Measurements from ENCODE around the gene DPF3.

The DPF3 gene

GRCh38 chr14:72589652-72590051 is 304.2 kb downstream of the DPF3 start:
- DNase-seq, result no peak

DNA sequence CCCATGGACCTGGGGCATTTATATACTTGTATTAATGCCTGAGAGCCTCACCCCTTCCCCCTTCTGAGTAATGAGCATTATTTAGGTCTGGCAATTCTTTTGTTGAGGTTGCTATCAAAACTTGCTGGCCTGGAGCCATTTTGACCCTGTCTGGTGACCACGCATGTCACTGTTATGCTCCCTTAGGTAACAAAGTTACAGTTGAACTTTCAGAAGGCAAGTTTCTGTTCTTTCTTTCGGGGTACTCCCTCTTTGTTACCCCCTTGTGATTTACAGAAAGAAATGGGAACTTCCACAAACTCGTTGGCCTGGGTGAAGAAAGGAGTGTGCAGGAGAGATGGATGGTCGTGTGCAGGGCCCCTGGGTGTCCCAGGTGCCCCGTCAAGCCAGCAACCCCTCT is 305.4 kb downstream of the DPF3 start:
- no peak for DNase-seq

- DNase-seq, result no peak
These were observed 310.3 kb downstream of the DPF3 start for GRCh38 chr14:72583316-72584272.

GRCh38 chr14:72582582-72582981 is 311.3 kb downstream of the DPF3 start:
- no peak for DNase-seq

DNA sequence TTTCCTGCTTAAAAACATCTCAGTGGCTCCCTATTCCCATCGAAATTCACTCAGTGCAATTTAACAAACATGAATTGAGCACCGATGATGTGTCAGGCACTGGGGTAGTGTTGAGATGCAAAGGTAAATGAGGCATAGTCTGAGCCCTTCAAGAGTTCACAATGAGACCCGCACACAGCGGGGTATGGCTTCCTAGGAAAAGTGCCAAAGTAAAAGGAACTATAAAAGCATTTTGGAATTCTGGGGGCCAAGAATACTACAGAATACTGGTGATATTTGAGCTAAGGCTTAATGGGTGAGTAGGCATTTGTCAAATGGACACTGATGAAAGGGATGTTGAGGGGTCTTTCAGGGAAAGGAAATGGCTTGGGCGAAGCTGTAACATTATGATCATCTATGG is 315.4 kb downstream of the DPF3 start:
- no peak for DNase-seq

DNA sequence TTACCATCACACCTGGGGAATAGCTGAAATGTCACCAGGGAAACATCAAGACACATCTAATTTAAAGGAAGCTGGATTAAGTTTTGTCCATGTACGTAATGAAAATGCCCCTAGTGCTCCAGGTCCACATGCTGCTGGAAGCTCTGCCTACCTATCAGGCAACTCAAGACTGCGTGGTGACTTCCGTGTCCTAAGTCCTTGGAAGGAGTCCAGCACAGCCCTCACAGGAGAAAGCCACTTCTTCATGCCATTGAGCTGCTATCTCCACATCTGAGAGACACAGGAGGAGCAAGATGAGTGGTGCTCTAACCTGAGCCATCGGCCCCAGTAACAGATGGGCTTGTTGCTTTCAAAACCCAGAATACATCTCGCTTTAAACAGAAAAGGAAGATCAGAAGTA is 316.4 kb downstream of the DPF3 start:
- DNase-seq, result no peak

DNA sequence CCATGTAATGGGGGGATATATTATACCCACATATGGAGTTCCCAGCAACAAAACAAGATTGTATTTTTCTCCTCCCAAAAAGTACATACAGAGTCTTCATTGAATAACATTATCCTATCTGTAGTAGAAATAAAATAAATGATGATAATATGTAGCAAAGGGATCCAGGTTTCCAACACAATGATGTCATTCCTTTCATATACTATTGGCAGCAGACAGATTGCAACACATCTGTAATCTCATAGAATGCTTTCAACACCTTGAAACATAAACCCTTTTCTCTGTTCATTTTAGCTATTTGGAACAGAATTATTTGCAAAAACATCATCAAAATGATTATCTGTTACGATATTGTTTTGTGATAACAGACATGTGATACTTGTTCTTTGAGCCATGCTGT is 317.6 kb downstream of the DPF3 start:
- no peak for DNase-seq

- no peak for DNase-seq
These were observed 319.2 kb downstream of the DPF3 start for GRCh38 chr14:72574715-72575114.

- no peak for DNase-seq
These were observed 320.0 kb downstream of the DPF3 start for GRCh38 chr14:72573725-72574417.

Measured in CD4-positive, alpha-beta T cell treated with Interferon gamma for 1 hour (primary cell).